ENCODE data around the gene CDCP1.
A peak's percentile ranks its signal among the peaks of the same experiment; 100 is the strongest.

GRCh38 chr3:45054196-45054857 lies 91.9 kb downstream of the CDCP1 start:
- no peak for TF ChIP-seq CTCF (IDR thresholded peaks at IDR 0.05)
- TF ChIP-seq EP300 (IDR thresholded peaks at IDR 0.05), result no peak
- no peak for TF ChIP-seq POLR2A (IDR thresholded peaks at IDR 0.05)
- TF ChIP-seq POLR2AphosphoS5 (IDR thresholded peaks at IDR 0.05), result peak in 2 of 3 donors; percentile 29 to 81
